Right lobe of liver (tissue), 6 donors: Measurements from ENCODE around the gene CRTAC1. TPM values are rescaled to one million over a fixed set of nuclear protein-coding genes. Genes with fewer than 3 reads are reported as not detected.

ENCODE experiments used
- ATAC-seq, 4 donors: fragments of 200-7000 bp; cut with Tn5 transposase; one replicate each; pipeline ENCODE4 v1.9.1; 2020; ENCODE audit warnings: mild to moderate bottlenecking in 4 of 4, moderate library complexity in 4 of 4
- DNase-seq, 3 donors: peaks; one replicate each; pipeline ENCODE4 v3.0.0-alpha.2; 2020
- H3K27ac ChIP-seq, 3 donors: fragments of 200-600 bp; one replicate each; pipeline ENCODE4 v1.8.0; 2022
- H3K27me3 ChIP-seq, 2 donors: fragments of 200-600 bp; one replicate each; pipeline ENCODE4 v1.8.0; 2022
- H3K36me3 ChIP-seq, 4 donors: fragments of 200-600 bp; sonication (generic) in 1 of 4; one replicate each; pipeline versions ENCODE4 v1.5.1 to v1.8.0; 2017 to 2022; ENCODE audit warnings: control low read depth in 1 of 4
- H3K4me1 ChIP-seq, 4 donors: fragments of 200-600 bp; sonication (generic) in 1 of 4; one replicate each; pipeline versions ENCODE4 v1.5.1 to v1.8.0; 2017 to 2022; ENCODE audit warnings: control low read depth in 1 of 4
- H3K4me3 ChIP-seq, 3 donors: fragments of 200-600 bp; one replicate each; pipeline ENCODE4 v1.8.0; 2022
- H3K9me3 ChIP-seq, 4 donors: fragments of 200-600 bp; sonication (generic) in 1 of 4; one replicate each; pipeline versions ENCODE4 v1.5.1 to v1.8.0; 2017 to 2022; ENCODE audit warnings: control low read depth in 1 of 4
- CTCF ChIP-seq, 4 donors: fragments of 200-600 bp in 3 of 4; fragments of 450-650 bp in 1 of 4; IDR thresholded peaks; one replicate each; pipeline versions ENCODE4 v1.5.1 to v1.8.0; 2016 to 2022; ENCODE audit warnings: antibody characterized with exemption in 4 of 4, mild to moderate bottlenecking in 2 of 4
- POLR2A ChIP-seq: fragments of 450-650 bp; IDR thresholded peaks from one replicate; pipeline ENCODE4 v1.6.1; 2017; ENCODE audit warnings: antibody characterized with exemption, mild to moderate bottlenecking
- WGBS: methylation state at CpG from one replicate; pipeline ENCODE4 v1.1.6; 2018; ENCODE audit warnings: low coverage, low lambda C conversion rate; ENCODE audit not compliant: insufficient coverage; ENCODE audit errors: missing lambda C conversion rate; 5-methylcytosine and 5-hydroxymethylcytosine counted together
- intact Hi-C, 2 donors: fragments of 100-400 bp; cut with DNase I; formaldehyde crosslinking; loops; one replicate each; pipeline versions ENCODE4 v1.11.2 to v1.14.1; 2022
- total RNA-seq, 6 experiments: library from RNA; depleted of rRNA in 2 of 6; stranded (reverse); fragments of >200 nt in 2 of 6; fragmentation: NEBNext Ultra II Directional in 3 of 6; extraction: Animal tissue kit (Norgen Biotek cat#: 25700) in 3 of 6; gene quantifications; one replicate each; pipeline versions ENCODE4 v1.1.0 to v1.2.4, GENCODE V29; 2016 to 2023
- donor health status: DM: no; HTN: yes; CAD: no.
- donor health status: DM: no; HTN: no; CAD: no.
- donor health status: DM: no; HTN: no; CAD: no.
- donor health status: DM: no; HTN: yes; CAD: no.
- donor health status: DM: no; HTN: yes; CAD: no.

The CRTAC1 gene
- total RNA-seq, 6 experiments from 2014 or later = 0.20 TPM; not detected in 5

GRCh38 chr10:97869091-97870042 lies 161.1 kb downstream of the CRTAC1 start:
- no peaks in the 10 kb centered on the region for H3K27me3 ChIP-seq
- H3K36me3 ChIP-seq = no peaks in the 10 kb centered on the region
- no peaks in the 10 kb centered on the region for H3K9me3 ChIP-seq
- H3K27ac ChIP-seq = no peak overlapping the region
- ATAC-seq = peak; percentile 94 to 99 (median 97)
- no peak for TF ChIP-seq POLR2A
- TF ChIP-seq CTCF (IDR thresholded peaks at IDR 0.05) = peak; percentile 57 to 95 (median 70)
- intact Hi-C loops = loop anchor here in 1 of 2 donors (5.0 kb wide), 1 partner anchor 77 kb away; no protein-coding TSS in a partner anchor
- DNase-seq = peak; percentile 85 to 86 (median 86)
- H3K4me1 ChIP-seq = no peaks in the 10 kb centered on the region
- no peak overlapping the region for H3K4me3 ChIP-seq
- 12% methylated on average over 8 of the region's 19 CpGs for WGBS

GRCh38 chr10:97868134-97868685 lies 162.2 kb downstream of the CRTAC1 start:
- DNase-seq = no peak

GRCh38 chr10:97867220-97867800 lies 163.1 kb downstream of the CRTAC1 start:
- DNase-seq (no peak), ATAC-seq (no peak)
- intact Hi-C loops = loop anchor here in 1 of 2 donors (5.0 kb wide), 1 partner anchor 75 kb away; no protein-coding TSS in a partner anchor
- Histone ChIP-seq H3K4me3 (no peak overlapping the region), H3K9me3 (no peaks in the 10 kb centered on the region), H3K4me1 (no peaks in the 10 kb centered on the region), H3K36me3 (no peaks in the 10 kb centered on the region), H3K27me3 (no peaks in the 10 kb centered on the region), H3K27ac (no peak overlapping the region)
- TF ChIP-seq CTCF (IDR thresholded peaks at IDR 0.05) (no peak), POLR2A (no peak)
- 83% methylated on average over 5 of the region's 10 CpGs for WGBS

More at GRCh38 chr10:97868134-97868685, 162.2 kb downstream of the CRTAC1 start:
- H3K36me3 ChIP-seq = no peaks in the 10 kb centered on the region
- H3K27ac ChIP-seq = no peak overlapping the region
- TF ChIP-seq CTCF (IDR thresholded peaks at IDR 0.05) = no peak
- no peak for TF ChIP-seq POLR2A
- no peak overlapping the region for H3K4me3 ChIP-seq
- H3K4me1 ChIP-seq = no peaks in the 10 kb centered on the region
- H3K9me3 ChIP-seq = no peaks in the 10 kb centered on the region
- ATAC-seq = no peak
- intact Hi-C loops = loop anchor here in 1 of 2 donors (5.0 kb wide), 1 partner anchor 76 kb away; no protein-coding TSS in a partner anchor
- no peaks in the 10 kb centered on the region for H3K27me3 ChIP-seq
- WGBS = 80% methylated on average over 1 of the region's 4 CpGs

GRCh38 chr10:97866524-97867219 lies 163.7 kb downstream of the CRTAC1 start:
- DNase-seq = no peak
- intact Hi-C loops = loop anchor here in 1 of 2 donors (5.0 kb wide), 1 partner anchor 74 kb away; no protein-coding TSS in a partner anchor
- H3K4me3 ChIP-seq = no peak overlapping the region
- H3K27me3 ChIP-seq = no peaks in the 10 kb centered on the region
- ATAC-seq = no peak
- no peaks in the 10 kb centered on the region for H3K4me1 ChIP-seq
- H3K9me3 ChIP-seq = no peaks in the 10 kb centered on the region
- 92% methylated on average over 5 of the region's 10 CpGs for WGBS
- no peak overlapping the region for H3K27ac ChIP-seq
- no peak for TF ChIP-seq CTCF (IDR thresholded peaks at IDR 0.05)
- no peak for TF ChIP-seq POLR2A
- no peaks in the 10 kb centered on the region for H3K36me3 ChIP-seq
